ENCODE measurements around the gene TMEM150B.

DNA sequence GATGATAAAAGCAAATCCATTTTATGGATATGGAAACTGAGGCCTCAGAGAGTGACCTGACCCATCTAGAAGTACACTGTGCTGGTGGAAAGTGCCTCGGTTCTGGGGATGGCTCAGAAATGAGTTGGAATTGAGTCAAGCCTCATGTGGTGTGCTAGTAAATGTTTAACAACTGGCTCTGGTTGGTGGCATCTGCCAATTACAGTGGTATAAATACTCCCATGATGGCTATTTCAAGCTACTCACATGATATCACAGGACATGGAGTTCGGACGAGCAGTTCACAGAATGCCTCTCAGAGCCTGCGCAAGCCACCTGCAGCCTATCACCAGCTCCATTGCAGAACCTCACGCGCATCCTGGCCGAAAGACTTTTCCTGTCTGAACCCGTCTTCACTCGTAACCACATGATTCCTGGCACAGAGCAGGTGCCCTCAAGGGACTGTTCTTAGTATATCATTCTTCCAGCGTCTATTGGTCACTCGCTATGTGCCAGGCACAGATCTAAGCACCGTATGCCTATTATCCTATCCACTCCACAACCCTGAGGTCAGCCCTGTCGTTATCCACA is 9.1 kb downstream of the TMEM150B start:
- no peak for TF ChIP-seq POLR2A (IDR thresholded peaks at IDR 0.05; ENCODE audit: low read length)
- no peak for TF ChIP-seq GATA1 (IDR thresholded peaks at IDR 0.05; ENCODE audit: low read depth, low read length)
